Measurements from ENCODE around the gene SSTR3. TPM values are rescaled to one million over a fixed set of nuclear protein-coding genes. Genes with fewer than 3 reads are reported as not detected.

The SSTR3 gene
- total RNA-seq, 2 experiments from 2014 or later: 1.9 to 2.1 TPM

DNA sequence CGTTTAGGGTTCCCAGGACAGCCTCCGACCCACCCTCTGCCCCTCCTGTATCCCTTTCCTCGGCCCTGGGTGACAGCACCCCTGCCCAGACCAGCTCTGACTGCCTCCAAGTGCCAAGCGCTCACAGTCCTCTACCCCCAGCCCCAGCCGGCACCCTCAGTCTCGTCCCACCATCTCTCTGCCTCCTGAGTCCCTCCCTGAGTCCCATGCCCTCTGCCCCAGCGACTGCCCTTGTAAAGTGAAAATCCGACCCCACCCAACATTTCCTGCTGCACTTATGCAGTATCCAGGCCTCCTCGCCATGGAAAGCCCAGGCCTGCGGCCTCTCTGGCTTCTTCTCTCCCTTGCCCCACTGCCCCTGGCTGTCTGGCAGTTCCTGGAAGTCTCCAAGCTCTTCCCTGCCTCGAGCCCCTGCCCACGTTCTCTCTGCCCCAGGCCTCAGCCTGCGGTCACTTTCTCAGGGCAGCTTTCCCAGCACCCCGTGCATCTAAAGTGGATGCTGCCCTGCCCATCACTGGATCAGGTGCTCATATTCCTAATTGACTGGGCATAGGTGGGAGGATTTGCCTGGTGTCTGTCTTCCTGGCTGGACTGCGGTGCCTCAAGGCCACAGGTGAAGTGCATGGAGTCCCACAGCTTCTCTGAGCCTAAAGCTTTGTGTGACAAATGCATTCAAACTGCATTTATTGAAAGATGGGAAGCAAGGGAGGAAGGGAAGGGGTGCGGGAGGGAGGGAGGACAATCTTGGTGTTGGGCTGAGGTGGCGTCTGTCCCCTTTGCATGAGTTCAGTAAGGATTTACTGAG lies 44.9 kb downstream of the SSTR3 start:
- peak in 1 of 14 experiments; percentile 15 for DNase-seq
- Mint-ChIP-seq H3K4me3 (peak overlapping the region; percentile 59), H3K27me3 (no peaks in the 10 kb centered on the region), H3K9me3 (no peaks in the 10 kb centered on the region), H3K36me3 (ENCODE audit: low read depth) (no peaks in the 10 kb centered on the region), H3K4me1 (ENCODE audit: low read depth) (peaks cover 76% of the 10 kb centered on the region), H3K27ac (peak overlapping the region; percentile 51)
- Histone ChIP-seq H3K36me3 (ENCODE audit: insufficient read depth, low read length) (no peaks in the 10 kb centered on the region), H3K27ac (ENCODE audit: low read depth in 1 of 2, low read length in 2 of 2) (no peak overlapping the region), H3K9me3 (ENCODE audit: control insufficient read depth in 1 of 2, insufficient read depth in 1 of 2, low read length in 2 of 2) (no peaks in the 10 kb centered on the region), H3K27me3 (ENCODE audit: control insufficient read depth in 1 of 2, insufficient read depth in 2 of 2, low read length in 2 of 2) (no peaks in the 10 kb centered on the region), H3K4me1 (ENCODE audit: insufficient read depth, low read length) (peaks cover 84% of the 10 kb centered on the region), H3K4me3 (ENCODE audit: low read length) (peak overlapping the region; percentile 53)
- TF ChIP-seq, protein P1, sequence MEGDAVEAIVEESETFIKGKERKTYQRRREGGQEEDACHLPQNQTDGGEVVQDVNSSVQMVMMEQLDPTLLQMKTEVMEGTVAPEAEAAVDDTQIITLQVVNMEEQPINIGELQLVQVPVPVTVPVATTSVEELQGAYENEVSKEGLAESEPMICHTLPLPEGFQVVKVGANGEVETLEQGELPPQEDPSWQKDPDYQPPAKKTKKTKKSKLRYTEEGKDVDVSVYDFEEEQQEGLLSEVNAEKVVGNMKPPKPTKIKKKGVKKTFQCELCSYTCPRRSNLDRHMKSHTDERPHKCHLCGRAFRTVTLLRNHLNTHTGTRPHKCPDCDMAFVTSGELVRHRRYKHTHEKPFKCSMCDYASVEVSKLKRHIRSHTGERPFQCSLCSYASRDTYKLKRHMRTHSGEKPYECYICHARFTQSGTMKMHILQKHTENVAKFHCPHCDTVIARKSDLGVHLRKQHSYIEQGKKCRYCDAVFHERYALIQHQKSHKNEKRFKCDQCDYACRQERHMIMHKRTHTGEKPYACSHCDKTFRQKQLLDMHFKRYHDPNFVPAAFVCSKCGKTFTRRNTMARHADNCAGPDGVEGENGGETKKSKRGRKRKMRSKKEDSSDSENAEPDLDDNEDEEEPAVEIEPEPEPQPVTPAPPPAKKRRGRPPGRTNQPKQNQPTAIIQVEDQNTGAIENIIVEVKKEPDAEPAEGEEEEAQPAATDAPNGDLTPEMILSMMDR (IDR thresholded peaks at IDR 0.05): no peak
- CTCF ChIA-PET: interaction anchor here (0.7 to 2.9 kb wide), 9 partner anchors 15 to 88 kb away, joined by 3 to 29 read pairs (median 4); partner anchors contain the start of gene IL2RB
- POLR2A ChIA-PET: interaction anchor here (1.6 to 7.0 kb wide), 4 partner anchors 19 to 88 kb away, joined by 3 to 62 read pairs (median 11); partner anchors contain the start of gene IL2RB
- no peak for ATAC-seq (ENCODE audit: poor library complexity)
- intact Hi-C loops (cut with DNase I, micrococcal nuclease): loop anchor here (2.0 to 5.0 kb wide), 5 partner anchors 45 to 290 kb away; no protein-coding TSS in a partner anchor

DNA sequence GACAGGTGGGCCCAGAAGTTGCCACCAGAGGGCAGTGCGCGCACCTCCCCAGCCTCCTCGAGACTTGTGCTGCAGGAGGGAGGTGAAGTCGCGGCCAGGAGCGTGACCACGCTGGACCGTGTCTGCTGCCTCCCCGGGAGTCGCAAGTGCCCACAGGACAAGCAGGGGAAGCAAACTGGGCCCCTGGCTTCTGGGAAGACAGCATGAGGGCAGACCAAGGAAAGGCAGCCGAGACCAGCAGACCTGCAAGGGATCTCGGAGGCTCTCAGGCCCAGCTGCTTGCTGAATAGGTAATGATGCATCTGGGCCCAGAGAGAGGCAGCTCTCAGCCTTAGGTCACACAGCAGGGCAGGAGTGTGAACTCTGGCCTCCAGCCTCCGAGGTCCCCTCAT lies 45.6 kb downstream of the SSTR3 start:
- peak; percentile 59 for ATAC-seq (ENCODE audit: poor library complexity)

More for the DNA sequence above, 45.6 kb downstream of the SSTR3 start:
- peak overlapping the region; percentile 69 for H3K4me3 Mint-ChIP-seq
- no peaks in the 10 kb centered on the region for H3K27me3 ChIP-seq (ENCODE audit: control insufficient read depth in 1 of 2, insufficient read depth in 2 of 2, low read length in 2 of 2)
- peaks cover 0 to 1% of the 10 kb centered on the region in 2 experiments for H3K9me3 ChIP-seq (ENCODE audit: control insufficient read depth in 1 of 2, insufficient read depth in 1 of 2, low read length in 2 of 2)
- H3K4me1 Mint-ChIP-seq (ENCODE audit: low read depth): peaks cover 82% of the 10 kb centered on the region
- H3K4me1 ChIP-seq (ENCODE audit: insufficient read depth, low read length): peaks cover 91% of the 10 kb centered on the region
- CTCF ChIA-PET: interaction anchor here (0.7 to 2.9 kb wide), 10 partner anchors 14 to 120 kb away, joined by 3 to 29 read pairs (median 4); partner anchors contain the start of gene IL2RB
- H3K27ac Mint-ChIP-seq: peak overlapping the region; percentile 51
- H3K27me3 Mint-ChIP-seq: no peaks in the 10 kb centered on the region
- H3K9me3 Mint-ChIP-seq: no peaks in the 10 kb centered on the region
- intact Hi-C loops (cut with DNase I, micrococcal nuclease): loop anchor here (1.0 to 5.0 kb wide), 8 partner anchors 28 to 291 kb away; no protein-coding TSS in a partner anchor
- peak; percentile 68 to 91 (median 82) for DNase-seq
- TF ChIP-seq, protein P1 (IDR thresholded peaks at IDR 0.05): peak; percentile 88
- H3K36me3 Mint-ChIP-seq (ENCODE audit: low read depth): no peaks in the 10 kb centered on the region
- H3K27ac ChIP-seq (ENCODE audit: low read depth in 1 of 2, low read length in 2 of 2): no peak overlapping the region
- no peaks in the 10 kb centered on the region for H3K36me3 ChIP-seq (ENCODE audit: insufficient read depth, low read length)
- H3K4me3 ChIP-seq (ENCODE audit: low read length): peak overlapping the region; percentile 53
- POLR2A ChIA-PET: interaction anchor here (1.1 to 7.0 kb wide), 5 partner anchors 18 to 88 kb away, joined by 3 to 62 read pairs (median 5); partner anchors contain the start of genes IL2RB and RAC2
